Neutrophil (primary cell): ENCODE results near the gene IL36RN.
A peak's percentile ranks its signal among the peaks of the same experiment; 100 is the strongest.

Source experiments
- H3K27ac ChIP-seq: fragments of 200-600 bp; sonication (generic); 2 replicates; pipeline ENCODE4 v1.5.1; 2016; ENCODE audit warnings: mild to moderate bottlenecking, moderate library complexity
- H3K27me3 ChIP-seq: fragments of 200-600 bp; sonication (generic); 2 replicates; pipeline ENCODE4 v1.6.0; 2016; ENCODE audit warnings: mild to moderate bottlenecking
- H3K36me3 ChIP-seq: fragments of 200-600 bp; sonication (generic); 2 replicates; pipeline ENCODE4 v1.5.1; 2017
- H3K4me1 ChIP-seq, 2 experiments: fragments of 200-600 bp in 1 of 2; sonication (generic) in 1 of 2; 1 replicate in 1 of 2; 2 replicates in 1 of 2; pipeline versions ENCODE4 v1.5.1 to v1.6.1; 2013 to 2016; ENCODE audit warnings: low read depth in 1 of 2, low read length in 1 of 2, mild to moderate bottlenecking in 1 of 2, moderate library complexity in 1 of 2; ENCODE audit not compliant: control insufficient read depth in 1 of 2, insufficient read depth in 1 of 2
- H3K4me3 ChIP-seq, 2 experiments: fragments of 200-600 bp in 1 of 2; sonication (generic) in 1 of 2; 1 replicate in 1 of 2; 2 replicates in 1 of 2; pipeline ENCODE4 v1.5.1; 2013 to 2016; ENCODE audit warnings: low read depth in 1 of 2, low read length in 1 of 2, mild to moderate bottlenecking in 1 of 2, moderate library complexity in 1 of 2
- H3K9me3 ChIP-seq: fragments of 200-600 bp; sonication (generic); 2 replicates; pipeline ENCODE4 v1.5.1; 2016
- TF ChIP-seq, protein P1 (sequence below): fragments of 200-600 bp; sonication (generic); IDR thresholded peaks from 2 replicates; pipeline ENCODE4 v1.5.1; 2016; ENCODE audit warnings: antibody characterized with exemption

IL36RN gene

DNA sequence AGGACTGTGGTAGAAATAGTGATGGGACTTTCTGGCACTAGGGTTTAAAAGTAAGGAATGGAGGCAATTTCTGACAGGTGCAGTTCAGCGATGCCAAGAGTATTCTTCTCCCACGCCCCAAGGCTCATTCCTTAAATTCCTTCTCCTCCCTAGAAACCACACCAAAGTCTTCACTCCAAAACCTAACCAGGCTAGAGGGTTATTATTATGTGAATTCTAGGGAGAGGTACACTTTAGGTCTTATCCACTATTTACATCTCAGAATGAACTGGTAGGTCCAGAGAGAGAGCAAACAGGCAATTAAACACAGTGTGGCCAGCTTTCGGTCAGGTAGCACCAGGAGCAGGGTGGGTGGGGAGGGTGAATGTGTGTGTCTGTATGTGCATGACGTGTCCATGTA is 20.1 kb downstream of the IL36RN start:
- Histone ChIP-seq H3K27ac (no peak overlapping the region), H3K36me3 (no peaks in the 10 kb centered on the region), H3K9me3 (no peaks in the 10 kb centered on the region), H3K4me3 (no peak overlapping the region), H3K27me3 (peaks cover 37% of the 10 kb centered on the region), H3K4me1 (peaks cover 5 to 12% of the 10 kb centered on the region in 2 experiments)
- TF ChIP-seq, protein P1, sequence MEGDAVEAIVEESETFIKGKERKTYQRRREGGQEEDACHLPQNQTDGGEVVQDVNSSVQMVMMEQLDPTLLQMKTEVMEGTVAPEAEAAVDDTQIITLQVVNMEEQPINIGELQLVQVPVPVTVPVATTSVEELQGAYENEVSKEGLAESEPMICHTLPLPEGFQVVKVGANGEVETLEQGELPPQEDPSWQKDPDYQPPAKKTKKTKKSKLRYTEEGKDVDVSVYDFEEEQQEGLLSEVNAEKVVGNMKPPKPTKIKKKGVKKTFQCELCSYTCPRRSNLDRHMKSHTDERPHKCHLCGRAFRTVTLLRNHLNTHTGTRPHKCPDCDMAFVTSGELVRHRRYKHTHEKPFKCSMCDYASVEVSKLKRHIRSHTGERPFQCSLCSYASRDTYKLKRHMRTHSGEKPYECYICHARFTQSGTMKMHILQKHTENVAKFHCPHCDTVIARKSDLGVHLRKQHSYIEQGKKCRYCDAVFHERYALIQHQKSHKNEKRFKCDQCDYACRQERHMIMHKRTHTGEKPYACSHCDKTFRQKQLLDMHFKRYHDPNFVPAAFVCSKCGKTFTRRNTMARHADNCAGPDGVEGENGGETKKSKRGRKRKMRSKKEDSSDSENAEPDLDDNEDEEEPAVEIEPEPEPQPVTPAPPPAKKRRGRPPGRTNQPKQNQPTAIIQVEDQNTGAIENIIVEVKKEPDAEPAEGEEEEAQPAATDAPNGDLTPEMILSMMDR, result no peak

DNA sequence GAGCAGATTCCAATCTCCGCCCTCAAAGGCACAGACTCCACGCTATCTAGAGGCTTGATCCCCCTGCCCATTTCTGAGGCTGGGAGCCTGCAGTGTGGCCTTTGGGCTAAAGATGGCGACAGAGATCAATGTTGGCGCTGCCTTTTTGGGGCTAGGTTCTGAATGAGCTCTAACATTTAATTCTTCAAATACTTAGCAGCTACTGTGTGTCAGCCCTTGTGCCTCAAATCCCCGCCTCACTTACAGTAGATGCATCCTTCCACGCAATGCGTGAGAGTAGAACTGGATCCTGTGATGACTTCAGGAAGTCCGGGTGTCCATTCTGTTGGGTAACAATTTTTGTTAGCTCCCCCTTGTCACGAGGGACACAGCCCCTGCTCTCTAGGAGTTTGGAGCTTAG is 21.1 kb downstream of the IL36RN start:
- Histone ChIP-seq H3K4me3 (no peak overlapping the region), H3K27ac (no peak overlapping the region), H3K36me3 (no peaks in the 10 kb centered on the region), H3K27me3 (peaks cover 37% of the 10 kb centered on the region), H3K4me1 (peaks cover 5 to 12% of the 10 kb centered on the region in 2 experiments), H3K9me3 (no peaks in the 10 kb centered on the region)
- TF ChIP-seq, protein P1, result peak; percentile 83

DNA sequence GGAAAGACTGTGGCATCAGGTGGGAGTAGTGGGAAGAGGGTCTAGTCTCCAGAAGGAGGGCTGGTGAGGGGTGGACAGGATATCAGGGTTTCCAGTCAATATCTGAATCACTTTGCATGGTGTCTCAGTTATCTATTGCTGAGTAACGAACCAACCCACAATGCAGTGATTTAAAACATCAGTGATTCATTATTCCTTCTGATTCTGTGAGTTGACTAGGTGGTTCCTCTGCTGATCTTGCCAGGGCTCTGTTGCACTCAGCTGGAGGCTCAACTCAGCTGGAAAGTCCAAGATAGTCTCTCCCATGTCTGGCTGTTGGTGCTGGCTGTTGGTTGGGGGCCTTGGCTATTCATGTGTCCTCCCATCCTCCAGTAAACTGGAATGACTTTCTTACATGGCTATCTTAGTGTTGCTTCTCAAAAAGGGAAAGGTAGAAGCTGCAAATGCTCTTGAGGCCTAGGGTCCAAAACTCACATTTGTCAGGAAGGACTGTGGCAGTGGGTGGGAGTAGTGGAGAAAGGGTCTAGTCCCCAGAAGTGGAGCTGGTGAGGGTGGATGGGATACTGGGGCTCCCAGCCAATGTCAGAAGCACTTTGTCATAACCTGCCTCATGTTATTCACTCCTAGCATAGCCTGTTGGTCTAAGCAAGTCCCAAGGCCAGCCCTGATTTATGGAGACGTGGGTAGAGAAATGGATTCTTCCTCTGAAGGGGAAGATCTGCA is 22.7 kb downstream of the IL36RN start:
- Histone ChIP-seq H3K4me3 (no peak overlapping the region), H3K27me3 (peaks cover 37% of the 10 kb centered on the region), H3K27ac (no peak overlapping the region), H3K9me3 (no peaks in the 10 kb centered on the region), H3K36me3 (no peaks in the 10 kb centered on the region), H3K4me1 (peaks cover 5 to 12% of the 10 kb centered on the region in 2 experiments)
- TF ChIP-seq, protein P1, result no peak

DNA sequence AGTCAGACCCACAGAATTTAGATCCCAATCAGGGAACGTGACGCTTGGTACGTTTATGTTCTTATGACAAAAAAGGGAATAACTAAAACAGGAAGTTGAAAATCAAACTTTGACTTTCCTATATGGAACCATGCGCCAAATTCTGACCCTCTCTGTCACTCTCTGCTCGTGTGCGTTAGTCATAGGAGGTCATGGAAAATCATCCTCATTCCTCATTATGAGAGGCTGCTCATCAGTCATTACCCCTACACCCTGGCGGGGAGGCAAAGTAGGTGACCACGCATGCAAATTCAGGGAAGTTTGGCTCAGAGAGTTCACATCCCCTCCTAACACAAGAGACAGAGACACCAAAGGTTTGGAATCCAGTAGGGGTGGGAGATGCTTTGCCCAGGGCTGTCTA is 24.3 kb downstream of the IL36RN start:
- TF ChIP-seq, protein P1, result no peak
- H3K36me3 ChIP-seq, result no peaks in the 10 kb centered on the region
- H3K27me3 ChIP-seq, result peaks cover 37% of the 10 kb centered on the region
- H3K4me1 ChIP-seq, result peaks cover 5 to 12% of the 10 kb centered on the region in 2 experiments
- no peak overlapping the region for H3K4me3 ChIP-seq
- peak overlapping the region; percentile 21 for H3K27ac ChIP-seq
- H3K9me3 ChIP-seq, result no peaks in the 10 kb centered on the region

DNA sequence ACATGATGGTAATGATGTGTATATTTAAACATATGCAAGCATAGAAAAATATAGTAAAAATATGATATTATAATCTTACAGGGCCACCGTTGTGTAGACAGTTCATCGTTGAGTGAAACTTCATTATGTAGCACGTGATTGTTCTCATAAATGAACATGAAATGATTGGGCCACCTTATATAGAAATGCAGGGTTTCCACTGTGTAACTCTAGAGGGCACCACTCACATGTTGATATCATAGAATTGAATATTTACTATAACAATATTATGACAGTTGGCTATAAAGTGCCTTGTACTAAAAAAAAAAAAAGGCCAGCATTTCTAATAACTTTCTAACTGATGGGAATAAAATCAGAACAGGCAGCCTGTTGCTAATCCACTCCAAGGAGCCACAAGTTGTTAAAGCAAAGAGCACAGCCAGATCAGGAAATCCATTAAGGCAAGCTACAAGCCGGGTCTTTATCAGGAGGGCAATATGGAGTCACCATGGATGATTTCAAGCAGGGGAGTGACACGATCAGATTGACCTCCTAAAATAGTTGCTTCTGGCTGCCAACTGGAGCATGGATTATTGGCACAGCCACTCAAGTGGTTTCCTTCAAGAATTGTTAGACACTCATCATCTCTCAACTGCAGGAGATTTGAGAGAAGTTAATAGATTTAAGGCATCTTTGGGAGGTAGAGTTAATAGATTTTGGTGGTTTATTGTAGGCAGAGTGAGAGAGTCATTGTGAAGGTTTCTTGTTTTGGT is 25.4 kb downstream of the IL36RN start:
- no peak overlapping the region for H3K4me3 ChIP-seq
- peaks cover 33% of the 10 kb centered on the region for H3K27me3 ChIP-seq
- H3K9me3 ChIP-seq, result no peaks in the 10 kb centered on the region
- no peak overlapping the region for H3K27ac ChIP-seq
- no peaks in the 10 kb centered on the region for H3K36me3 ChIP-seq
- H3K4me1 ChIP-seq, result peaks cover 5 to 12% of the 10 kb centered on the region in 2 experiments
- TF ChIP-seq, protein P1, result peak; percentile 40
